ENCODE data around the gene ARF3. TPM values are rescaled to one million over a fixed set of nuclear protein-coding genes. Genes with fewer than 3 reads are reported as not detected.

The ARF3 gene
- total and polyA plus RNA-seq, 4 donors = 14.1 to 29.5 (median 19.4) TPM

DNA sequence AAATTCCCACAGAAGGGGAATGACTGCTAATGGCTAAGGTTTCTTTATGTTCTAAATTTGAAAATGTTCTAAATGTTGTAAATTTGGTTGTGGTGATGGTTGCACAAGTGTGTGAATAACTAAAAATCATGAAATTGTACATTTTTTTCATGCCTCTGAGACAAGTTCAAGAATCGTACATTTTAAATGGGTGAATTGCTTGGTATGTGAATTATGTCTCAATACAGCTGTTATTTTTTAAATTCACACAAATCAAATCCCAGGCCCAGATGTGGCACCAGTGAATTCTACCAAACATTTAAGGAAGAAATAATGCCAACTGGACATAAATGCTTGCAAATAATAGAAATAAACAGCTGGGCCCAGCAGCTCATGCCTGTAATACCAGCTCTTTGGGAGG lies 63.0 kb downstream of the ARF3 start:
- no peak for DNase-seq (ENCODE audit: low spot score)
- no peaks in the 10 kb centered on the region for H3K27me3 ChIP-seq (ENCODE audit: control insufficient read depth in 4 of 4, insufficient read depth in 4 of 4, low read length in 3 of 4)
- no peaks in the 10 kb centered on the region for H3K36me3 ChIP-seq (ENCODE audit: control insufficient read depth in 4 of 4, insufficient read depth in 3 of 4, low read depth in 1 of 4, low read length in 3 of 4)
- no peaks in the 10 kb centered on the region for H3K9me3 ChIP-seq (ENCODE audit: control insufficient read depth in 4 of 4, low read length in 3 of 4)
- H3K9ac ChIP-seq (ENCODE audit: low read depth in 1 of 2, low read length in 2 of 2) = no peak overlapping the region
- H3K27ac ChIP-seq (ENCODE audit: low read depth in 1 of 2, low read length in 2 of 2) = no peak overlapping the region
- H3K4me3 ChIP-seq (ENCODE audit: low read depth in 1 of 3, low read length in 3 of 3) = no peak overlapping the region
- TF ChIP-seq TAF1 (conservative IDR thresholded peaks at IDR 0.05) (no peak), NR2F2 (IDR thresholded peaks at IDR 0.05) (no peak), FOXA1 (IDR thresholded peaks at IDR 0.05) (no peak), JUND (IDR thresholded peaks at IDR 0.05) (no peak), SP1 (IDR thresholded peaks at IDR 0.05) (no peak), FOXA2 (IDR thresholded peaks at IDR 0.05) (no peak), RAD21 (IDR thresholded peaks at IDR 0.05) (no peak)
- TF ChIP-seq, protein P1, sequence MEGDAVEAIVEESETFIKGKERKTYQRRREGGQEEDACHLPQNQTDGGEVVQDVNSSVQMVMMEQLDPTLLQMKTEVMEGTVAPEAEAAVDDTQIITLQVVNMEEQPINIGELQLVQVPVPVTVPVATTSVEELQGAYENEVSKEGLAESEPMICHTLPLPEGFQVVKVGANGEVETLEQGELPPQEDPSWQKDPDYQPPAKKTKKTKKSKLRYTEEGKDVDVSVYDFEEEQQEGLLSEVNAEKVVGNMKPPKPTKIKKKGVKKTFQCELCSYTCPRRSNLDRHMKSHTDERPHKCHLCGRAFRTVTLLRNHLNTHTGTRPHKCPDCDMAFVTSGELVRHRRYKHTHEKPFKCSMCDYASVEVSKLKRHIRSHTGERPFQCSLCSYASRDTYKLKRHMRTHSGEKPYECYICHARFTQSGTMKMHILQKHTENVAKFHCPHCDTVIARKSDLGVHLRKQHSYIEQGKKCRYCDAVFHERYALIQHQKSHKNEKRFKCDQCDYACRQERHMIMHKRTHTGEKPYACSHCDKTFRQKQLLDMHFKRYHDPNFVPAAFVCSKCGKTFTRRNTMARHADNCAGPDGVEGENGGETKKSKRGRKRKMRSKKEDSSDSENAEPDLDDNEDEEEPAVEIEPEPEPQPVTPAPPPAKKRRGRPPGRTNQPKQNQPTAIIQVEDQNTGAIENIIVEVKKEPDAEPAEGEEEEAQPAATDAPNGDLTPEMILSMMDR (IDR thresholded peaks at IDR 0.05; ENCODE audit: low read depth, low read length, missing input control) = no peak
- TF ChIP-seq, protein P2, sequence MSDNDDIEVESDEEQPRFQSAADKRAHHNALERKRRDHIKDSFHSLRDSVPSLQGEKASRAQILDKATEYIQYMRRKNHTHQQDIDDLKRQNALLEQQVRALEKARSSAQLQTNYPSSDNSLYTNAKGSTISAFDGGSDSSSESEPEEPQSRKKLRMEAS (IDR thresholded peaks at IDR 0.05) = no peak
- WGBS = 82% methylated on average over 1 of the region's 1 CpG
- peaks cover 0 to 5% (median 0%) of the 10 kb centered on the region in 4 donors for H3K4me1 ChIP-seq (ENCODE audit: control insufficient read depth in 4 of 4, insufficient read depth in 4 of 4, low read length in 3 of 4)

DNA sequence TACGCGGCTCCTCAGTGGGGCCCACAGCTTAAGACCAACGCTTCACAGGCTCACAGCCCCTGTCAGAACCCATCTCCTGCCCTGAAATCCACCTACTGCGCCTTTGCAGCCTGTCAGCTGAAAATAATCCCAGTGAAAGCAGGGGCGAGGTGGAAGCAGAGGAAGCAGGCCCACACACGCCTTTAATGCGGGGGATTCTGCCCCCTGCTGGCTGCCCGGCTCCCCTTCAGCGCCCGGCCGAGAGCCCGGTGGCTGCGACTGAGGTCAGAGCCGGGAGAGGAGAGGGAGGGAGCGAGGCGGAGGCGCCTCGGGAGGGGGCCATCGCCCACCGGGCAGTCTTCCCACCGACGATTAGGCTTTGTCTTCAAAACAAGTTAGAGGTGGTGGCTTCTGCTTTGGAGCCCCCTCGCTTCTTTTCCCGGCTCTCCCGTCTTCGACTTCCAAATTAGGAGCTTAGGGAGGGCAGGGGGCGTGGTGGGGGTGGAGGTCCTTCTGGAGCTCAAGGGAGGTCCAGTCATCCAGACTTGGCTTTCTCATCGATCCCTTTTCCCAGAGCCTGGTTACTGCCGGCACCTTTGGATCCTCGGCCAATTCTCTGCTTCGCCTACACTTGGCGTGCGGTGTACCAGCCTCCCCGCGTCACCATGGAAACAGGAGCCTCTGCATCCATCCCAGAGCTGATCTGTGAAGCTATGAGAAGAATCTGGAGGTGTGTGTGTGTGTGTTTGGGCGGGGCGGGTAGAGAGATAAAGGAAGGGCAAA lies 66.4 kb downstream of the ARF3 start:
- 7% methylated on average over 37 of the region's 37 CpGs for WGBS
- Histone ChIP-seq H3K9me3 (ENCODE audit: control insufficient read depth in 4 of 4, low read length in 3 of 4) (no peaks in the 10 kb centered on the region), H3K27ac (ENCODE audit: low read depth in 1 of 2, low read length in 2 of 2) (no peak overlapping the region), H3K27me3 (ENCODE audit: control insufficient read depth in 4 of 4, insufficient read depth in 4 of 4, low read length in 3 of 4) (no peaks in the 10 kb centered on the region), H3K4me1 (ENCODE audit: control insufficient read depth in 4 of 4, insufficient read depth in 4 of 4, low read length in 3 of 4) (peaks cover 0 to 5% (median 0%) of the 10 kb centered on the region in 4 donors), H3K9ac (ENCODE audit: low read depth in 1 of 2, low read length in 2 of 2) (peak overlapping the region in 1 of 2 donors; percentile 31), H3K4me3 (ENCODE audit: low read depth in 1 of 3, low read length in 3 of 3) (peak overlapping the region in 1 of 3 donors; percentile 28), H3K36me3 (ENCODE audit: control insufficient read depth in 4 of 4, insufficient read depth in 3 of 4, low read depth in 1 of 4, low read length in 3 of 4) (no peaks in the 10 kb centered on the region)
- peak; percentile 78 for DNase-seq (ENCODE audit: low spot score)
- TF ChIP-seq, protein P2 (IDR thresholded peaks at IDR 0.05) = no peak
- TF ChIP-seq JUND (IDR thresholded peaks at IDR 0.05) (no peak), RXRA (IDR thresholded peaks at IDR 0.05) (peak in 1 of 2 donors; percentile 20), RAD21 (IDR thresholded peaks at IDR 0.05) (peak; percentile 97 to 98)
- TF ChIP-seq, protein P1 (IDR thresholded peaks at IDR 0.05; ENCODE audit: low read depth, low read length, missing input control) = peak; percentile 98

DNA sequence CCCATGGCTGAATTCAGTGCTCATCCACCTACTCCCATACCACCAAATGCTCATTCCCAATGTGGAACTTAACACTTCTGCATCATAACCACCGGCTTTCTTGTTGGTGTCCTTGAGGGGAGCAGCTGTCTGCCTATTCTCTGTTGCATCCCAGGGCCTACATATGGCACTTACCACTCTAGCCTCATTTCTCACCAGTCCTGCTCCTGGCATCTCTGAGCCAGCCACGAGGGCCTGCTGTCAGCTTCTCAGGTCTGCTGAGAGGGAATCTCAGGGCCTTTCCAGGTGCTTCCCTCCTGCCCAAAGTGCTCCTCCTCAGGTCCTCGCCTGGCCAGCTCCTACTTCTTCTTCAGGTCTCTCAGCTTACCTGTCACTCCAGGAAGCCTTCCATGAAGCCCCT lies 67.6 kb downstream of the ARF3 start:
- Histone ChIP-seq H3K27ac (ENCODE audit: low read depth in 1 of 2, low read length in 2 of 2) (no peak overlapping the region), H3K9ac (ENCODE audit: low read depth in 1 of 2, low read length in 2 of 2) (no peak overlapping the region), H3K9me3 (ENCODE audit: control insufficient read depth in 4 of 4, low read length in 3 of 4) (no peaks in the 10 kb centered on the region), H3K36me3 (ENCODE audit: control insufficient read depth in 4 of 4, insufficient read depth in 3 of 4, low read depth in 1 of 4, low read length in 3 of 4) (no peaks in the 10 kb centered on the region), H3K4me3 (ENCODE audit: low read depth in 1 of 3, low read length in 3 of 3) (no peak overlapping the region), H3K27me3 (ENCODE audit: control insufficient read depth in 4 of 4, insufficient read depth in 4 of 4, low read length in 3 of 4) (no peaks in the 10 kb centered on the region), H3K4me1 (ENCODE audit: control insufficient read depth in 4 of 4, insufficient read depth in 4 of 4, low read length in 3 of 4) (peaks cover 0 to 5% (median 0%) of the 10 kb centered on the region in 4 donors)
- 84% methylated on average over 3 of the region's 3 CpGs for WGBS
- no peak for DNase-seq (ENCODE audit: low spot score)
- TF ChIP-seq SP1 (IDR thresholded peaks at IDR 0.05) = no peak
- TF ChIP-seq, protein P3, sequence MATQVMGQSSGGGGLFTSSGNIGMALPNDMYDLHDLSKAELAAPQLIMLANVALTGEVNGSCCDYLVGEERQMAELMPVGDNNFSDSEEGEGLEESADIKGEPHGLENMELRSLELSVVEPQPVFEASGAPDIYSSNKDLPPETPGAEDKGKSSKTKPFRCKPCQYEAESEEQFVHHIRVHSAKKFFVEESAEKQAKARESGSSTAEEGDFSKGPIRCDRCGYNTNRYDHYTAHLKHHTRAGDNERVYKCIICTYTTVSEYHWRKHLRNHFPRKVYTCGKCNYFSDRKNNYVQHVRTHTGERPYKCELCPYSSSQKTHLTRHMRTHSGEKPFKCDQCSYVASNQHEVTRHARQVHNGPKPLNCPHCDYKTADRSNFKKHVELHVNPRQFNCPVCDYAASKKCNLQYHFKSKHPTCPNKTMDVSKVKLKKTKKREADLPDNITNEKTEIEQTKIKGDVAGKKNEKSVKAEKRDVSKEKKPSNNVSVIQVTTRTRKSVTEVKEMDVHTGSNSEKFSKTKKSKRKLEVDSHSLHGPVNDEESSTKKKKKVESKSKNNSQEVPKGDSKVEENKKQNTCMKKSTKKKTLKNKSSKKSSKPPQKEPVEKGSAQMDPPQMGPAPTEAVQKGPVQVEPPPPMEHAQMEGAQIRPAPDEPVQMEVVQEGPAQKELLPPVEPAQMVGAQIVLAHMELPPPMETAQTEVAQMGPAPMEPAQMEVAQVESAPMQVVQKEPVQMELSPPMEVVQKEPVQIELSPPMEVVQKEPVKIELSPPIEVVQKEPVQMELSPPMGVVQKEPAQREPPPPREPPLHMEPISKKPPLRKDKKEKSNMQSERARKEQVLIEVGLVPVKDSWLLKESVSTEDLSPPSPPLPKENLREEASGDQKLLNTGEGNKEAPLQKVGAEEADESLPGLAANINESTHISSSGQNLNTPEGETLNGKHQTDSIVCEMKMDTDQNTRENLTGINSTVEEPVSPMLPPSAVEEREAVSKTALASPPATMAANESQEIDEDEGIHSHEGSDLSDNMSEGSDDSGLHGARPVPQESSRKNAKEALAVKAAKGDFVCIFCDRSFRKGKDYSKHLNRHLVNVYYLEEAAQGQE (IDR thresholded peaks at IDR 0.05) = no peak
- TF ChIP-seq, protein P2 (IDR thresholded peaks at IDR 0.05) = no peak
- TF ChIP-seq, protein P1 (IDR thresholded peaks at IDR 0.05; ENCODE audit: low read depth, low read length, missing input control) = no peak
